Measurements from ENCODE around the gene MYH9.
"Not testable (repeated sequence)": the region's sequence is repeated elsewhere in the genome, so short reads cannot be mapped to it uniquely, and the experiment has no call there.

Gene MYH9

DNA sequence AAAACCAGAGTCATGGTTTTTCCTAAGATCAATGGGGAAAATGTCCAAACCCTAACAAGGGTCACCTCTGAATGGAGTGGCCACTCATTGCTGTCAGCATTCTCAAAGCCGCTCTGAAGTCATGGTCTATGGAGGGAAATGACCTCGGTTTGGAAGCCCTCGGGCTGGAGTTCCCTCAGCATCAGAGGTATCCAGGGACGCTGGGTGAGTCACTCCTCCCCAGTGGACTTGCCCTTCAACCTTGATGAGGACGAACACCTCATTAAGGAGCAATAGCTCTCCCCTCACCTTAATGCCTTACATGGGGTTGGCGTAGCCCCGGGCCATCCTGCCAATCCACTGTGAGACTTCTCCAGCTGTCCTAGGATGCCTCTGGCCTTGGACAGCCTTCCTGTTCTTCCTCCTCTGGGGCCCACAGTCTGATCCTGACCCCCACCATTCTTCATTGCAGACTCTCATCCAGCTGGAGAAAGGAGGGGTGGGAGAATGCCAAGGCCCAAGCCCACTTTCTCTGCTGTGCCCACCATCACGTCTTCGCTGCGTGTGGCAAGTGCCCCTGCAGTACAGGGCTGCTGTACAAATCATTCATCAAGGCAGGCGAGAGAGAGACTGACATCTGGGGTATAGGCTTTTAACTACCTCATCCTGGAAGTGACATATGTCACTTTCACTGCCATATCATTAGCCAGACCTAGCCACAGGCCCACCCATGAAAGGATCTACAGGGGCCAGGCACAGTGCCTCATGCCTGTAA is 25.4 kb upstream of the MYH9 start:
- no peak for DNase-seq

GRCh38 chr22:36411589-36412258 is 24.0 kb upstream of the MYH9 start:
- DNase-seq: peak; percentile 60

DNA sequence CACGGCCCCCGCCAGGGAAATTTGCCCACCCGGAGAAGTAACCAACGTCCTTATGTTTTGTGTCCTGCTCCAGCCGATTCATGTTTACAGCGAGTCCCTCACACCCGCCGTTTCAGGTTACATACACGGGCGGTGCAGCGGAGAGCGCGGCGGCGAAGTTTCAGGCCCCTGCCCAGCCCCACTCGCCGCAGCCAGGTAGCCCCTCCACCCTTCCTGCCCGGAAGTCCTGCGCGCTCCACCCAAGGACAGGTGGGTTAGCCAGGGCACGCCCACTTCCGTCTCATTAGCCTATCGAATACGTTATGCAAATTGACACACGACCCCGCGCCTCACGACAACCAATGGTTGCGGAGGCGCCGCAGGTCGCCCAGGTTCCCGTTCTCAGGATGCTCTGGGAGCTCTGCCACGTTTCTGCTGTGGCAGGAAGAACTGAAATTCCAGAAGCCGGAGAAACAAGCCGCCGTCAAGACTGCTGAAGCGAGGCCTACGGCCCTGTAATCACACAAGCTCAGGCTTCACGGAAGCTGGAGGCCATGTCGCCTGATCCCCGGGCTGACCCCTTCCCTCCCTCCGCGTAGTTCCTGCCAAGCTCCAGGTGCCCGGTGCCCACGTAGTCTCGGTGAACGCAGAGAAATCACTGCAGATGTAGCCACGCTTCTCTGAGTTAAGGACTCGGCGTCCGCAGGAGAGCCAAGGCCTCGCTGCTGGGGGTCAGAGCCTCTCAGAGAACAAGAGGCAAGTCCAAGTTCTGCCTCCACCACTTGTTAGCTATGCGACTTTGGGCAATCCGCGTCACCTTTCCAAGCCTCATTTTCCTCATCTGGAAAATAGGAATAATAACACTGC is 22.4 kb upstream of the MYH9 start:
- DNase-seq: peak; percentile 65

DNA sequence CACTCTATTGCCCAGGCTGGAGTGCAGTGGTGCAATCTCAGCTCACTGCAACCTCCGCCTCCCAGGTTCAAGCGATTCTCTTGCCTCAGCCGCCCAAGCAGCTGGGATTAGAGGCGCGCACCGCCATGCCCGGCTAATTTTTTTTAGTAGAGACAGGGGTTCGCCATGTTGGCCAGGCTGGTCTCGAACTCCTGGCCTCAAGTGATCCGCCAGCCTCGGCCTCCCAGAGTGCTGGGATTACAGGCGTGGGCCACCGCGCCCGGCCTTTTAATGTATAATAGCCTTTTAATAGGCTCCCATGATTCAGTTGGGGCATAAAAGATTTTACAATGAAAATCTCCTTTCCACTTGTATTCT is 21.8 kb upstream of the MYH9 start:
- not testable (repeated sequence) for DNase-seq

DNA sequence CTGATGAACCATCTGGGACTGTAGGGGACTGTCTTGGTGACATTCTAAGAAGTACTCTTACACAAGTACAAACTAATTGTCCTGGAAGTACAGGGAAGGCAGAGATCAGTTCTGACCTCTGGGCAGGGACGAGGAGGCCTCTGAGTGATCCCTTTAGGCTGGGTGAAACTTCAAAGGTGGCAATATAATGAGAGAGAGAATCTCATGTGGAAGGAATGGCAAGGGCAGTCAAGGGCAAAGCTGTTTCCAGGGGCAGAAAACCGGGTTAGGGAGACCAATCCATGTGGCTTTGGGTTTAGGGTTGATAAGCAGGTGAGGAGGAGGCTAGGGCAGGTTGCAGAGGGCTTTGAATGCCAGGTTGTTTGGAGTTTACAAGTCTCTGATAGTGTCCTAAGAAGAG is 21.3 kb upstream of the MYH9 start:
- DNase-seq: no peak

- no peak for DNase-seq
Measured at GRCh38 chr22:36406721-36407120, 19.0 kb upstream of the MYH9 start.

GRCh38 chr22:36405671-36406538 is 18.1 kb upstream of the MYH9 start:
- DNase-seq: peak; percentile 43

GRCh38 chr22:36405221-36405661 is 17.5 kb upstream of the MYH9 start:
- no peak for DNase-seq

GRCh38 chr22:36404446-36404845 is 16.7 kb upstream of the MYH9 start:
- no peak for DNase-seq

DNA sequence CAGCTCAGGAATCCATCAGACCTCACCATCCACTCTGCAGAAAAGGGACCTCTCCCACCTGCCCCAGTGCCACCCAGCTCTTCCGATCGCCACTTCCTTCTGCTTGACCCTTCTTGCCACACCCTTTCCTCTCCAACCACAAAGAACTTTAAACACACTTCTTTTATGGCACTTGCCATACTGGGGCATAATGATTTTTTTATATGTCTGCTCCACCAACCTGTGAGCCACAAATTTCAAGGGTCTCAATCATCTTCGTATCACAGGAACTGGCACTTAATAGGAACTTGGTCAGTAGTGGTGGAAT is 11.7 kb upstream of the MYH9 start:
- DNase-seq: no peak

GRCh38 chr22:36398601-36399471 is 11.1 kb upstream of the MYH9 start:
- no peak for DNase-seq

DNA sequence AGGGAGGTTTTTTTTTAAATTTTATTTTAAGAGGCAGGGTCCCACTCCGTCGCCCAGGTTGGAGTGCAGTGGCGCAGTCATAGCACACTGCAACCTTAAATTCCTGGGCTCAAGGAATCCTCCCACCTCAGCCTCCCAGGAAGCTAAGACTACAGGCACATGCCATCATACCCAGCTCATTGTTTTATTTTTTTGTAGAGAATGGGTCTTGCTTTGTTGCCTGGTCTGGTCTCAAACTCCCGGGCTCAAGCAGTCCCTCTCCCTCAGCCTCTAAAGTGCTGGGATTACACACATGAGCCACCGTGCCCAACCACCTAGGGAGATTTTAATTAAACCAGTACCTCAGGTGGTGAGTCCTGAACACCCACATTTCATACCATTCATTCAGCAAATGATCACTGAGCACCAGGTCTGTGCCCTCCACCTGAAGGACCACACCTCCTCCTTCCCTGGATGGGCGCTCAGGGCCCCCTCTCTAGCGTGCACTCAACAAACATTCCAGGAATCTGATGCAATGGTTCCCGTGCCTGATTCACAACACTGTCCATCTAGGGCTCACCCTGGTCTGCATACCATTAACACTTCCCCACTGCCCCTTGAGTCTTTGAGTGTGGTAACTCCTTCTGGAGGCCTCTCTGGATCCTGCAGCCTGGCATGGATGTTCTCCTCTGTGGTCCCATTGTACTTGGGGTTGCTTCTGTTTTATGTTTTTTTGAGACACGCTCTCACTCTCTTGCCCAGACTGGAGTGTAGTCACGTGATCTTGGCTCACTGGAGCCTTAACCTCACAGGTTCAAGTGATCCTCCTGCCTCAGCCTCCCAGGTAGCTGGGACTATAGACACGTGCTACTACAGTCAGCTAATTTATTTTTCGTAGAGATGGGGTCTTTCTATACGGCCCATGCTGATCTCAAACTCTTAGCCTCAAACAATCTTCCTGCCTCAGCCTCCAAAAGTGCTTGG is 9.6 kb upstream of the MYH9 start:
- DNase-seq: no peak

- DNase-seq: no peak
Measured at GRCh38 chr22:36395915-36396314, 8.1 kb upstream of the MYH9 start.

- no peak for DNase-seq
Measured at GRCh38 chr22:36395055-36395849, 7.5 kb upstream of the MYH9 start.

GRCh38 chr22:36391638-36392037 is 3.9 kb upstream of the MYH9 start:
- DNase-seq: no peak

GRCh38 chr22:36389122-36389521 is 1.4 kb upstream of the MYH9 start:
- DNase-seq: not testable (repeated sequence)

GRCh38 chr22:36387709-36387958 is 133 bp downstream of the MYH9 start:
- DNase-seq: no peak

DNA sequence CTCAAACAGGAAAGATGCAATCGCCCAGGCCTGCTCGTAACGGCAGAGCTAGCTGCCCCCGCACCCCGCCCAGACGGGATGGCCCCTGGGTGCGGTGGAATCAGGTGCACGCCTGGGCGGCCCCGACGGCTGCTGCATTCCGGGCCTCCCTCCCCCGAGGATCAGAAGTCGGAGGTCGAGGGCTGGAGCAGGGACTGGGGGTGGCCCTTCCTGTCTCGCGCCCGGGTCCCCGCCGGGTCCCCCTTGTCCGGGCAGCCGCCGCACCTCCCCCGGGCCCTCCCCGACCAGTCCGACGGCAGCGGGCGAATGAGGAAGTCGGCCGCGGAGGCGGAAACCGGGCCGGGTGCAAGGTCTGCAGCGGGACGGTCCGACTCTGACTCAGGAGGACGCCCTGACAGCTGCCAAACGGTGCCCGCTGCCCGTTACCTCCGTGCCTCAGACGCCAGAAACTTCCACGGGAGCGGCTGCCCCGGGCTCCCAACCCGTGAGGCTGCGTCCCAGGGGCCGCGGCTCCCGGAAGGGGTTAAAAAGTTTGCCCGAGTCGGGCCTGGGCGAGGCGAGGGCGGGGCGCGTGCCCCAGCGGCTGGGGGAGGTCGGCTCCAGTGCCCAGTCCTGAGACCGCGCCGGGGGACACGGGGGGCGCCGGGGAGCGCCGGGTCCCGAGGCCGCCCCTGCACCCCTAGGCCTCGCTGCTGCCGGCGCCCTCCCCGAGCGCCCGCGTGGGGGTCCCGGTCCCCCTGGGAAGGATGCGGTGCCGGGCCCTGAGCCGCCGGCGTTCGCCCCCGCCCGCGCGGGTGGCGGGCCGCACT is 663 bp downstream of the MYH9 start:
- peak; percentile 62 for DNase-seq

GRCh38 chr22:36386351-36386899 is 1.3 kb downstream of the MYH9 start:
- peak; percentile 61 for DNase-seq

All from stimulated activated CD4-positive, alpha-beta T cell treated with anti-CD3 and anti-CD28 coated beads, Interleukin-4, amount 100 ng/mL, for 24 hours (primary cell).